Breast epithelium (tissue), 4 donors: Measurements from ENCODE around the gene ECSCR. TPM values are rescaled to one million over a fixed set of nuclear protein-coding genes. Genes with fewer than 3 reads are reported as not detected.

Source experiments
- DNase-seq, 2 donors: peaks; one replicate each; pipeline ENCODE4 v3.0.0-alpha.2; 2019; ENCODE audit warnings: low spot score in 2 of 2
- H3K27ac ChIP-seq, 2 donors: fragments of 200-600 bp; sonication (generic) in 1 of 2; one replicate each; pipeline ENCODE4 v1.5.1; 2016 to 2019; ENCODE audit warnings: mild to moderate bottlenecking in 1 of 2
- H3K27me3 ChIP-seq, 2 donors: fragments of 200-600 bp; sonication (generic) in 1 of 2; one replicate each; pipeline versions ENCODE4 v1.5.1 to v1.6.0; 2017 to 2019; ENCODE audit warnings: control low read depth in 1 of 2, mild to moderate bottlenecking in 1 of 2
- H3K36me3 ChIP-seq: fragments of 200-600 bp; one replicate; pipeline ENCODE4 v1.5.1; 2019
- H3K4me1 ChIP-seq, 2 donors: fragments of 200-600 bp; sonication (generic); one replicate each; pipeline ENCODE4 v1.5.1; 2016 to 2019; ENCODE audit warnings: control low read depth in 1 of 2
- H3K4me3 ChIP-seq, 3 donors: fragments of 200-600 bp; sonication (generic); 1 replicate in 2 of 3; 2 replicates in 1 of 3; pipeline ENCODE4 v1.5.1; 2016 to 2019; ENCODE audit warnings: mild to moderate bottlenecking in 3 of 3, moderate library complexity in 2 of 3
- H3K9me3 ChIP-seq, 2 donors: fragments of 200-600 bp; sonication (generic) in 1 of 2; one replicate each; pipeline ENCODE4 v1.5.1; 2016 to 2019; ENCODE audit warnings: control low read depth in 1 of 2
- POLR2A ChIP-seq: fragments of 450-650 bp; IDR thresholded peaks from one replicate; pipeline ENCODE4 v1.6.1; 2016; ENCODE audit warnings: antibody characterized with exemption, mild to moderate bottlenecking, moderate library complexity
- POLR2AphosphoS5 ChIP-seq, 3 donors: sonication (generic); formaldehyde crosslinking; IDR thresholded peaks; one replicate each; pipeline ENCODE4 v1.6.1; 2017; ENCODE audit warnings: antibody characterized with exemption in 3 of 3
- intact Hi-C: fragments of 100-400 bp; cut with DNase I; formaldehyde crosslinking; loops from one replicate; pipeline ENCODE4 v1.15.1; 2023; ENCODE audit warnings: low total_unique reads
- total RNA-seq, 3 donors: library from RNA; depleted of rRNA; stranded (reverse); fragments of >200 nt; gene quantifications; one replicate each; pipeline ENCODE4 v1.1.0, GENCODE V29; 2016
- TF ChIP-seq, protein P1 (sequence below), 3 donors: fragments of 450-650 bp; IDR thresholded peaks; one replicate each; pipeline ENCODE4 v1.5.1; 2016 to 2017; ENCODE audit warnings: antibody characterized with exemption in 3 of 3, mild to moderate bottlenecking in 3 of 3, moderate library complexity in 3 of 3

The ECSCR gene
- total RNA-seq, 3 donors from 2014 or later: 6.6 to 39.3 (median 17.4) TPM

DNA sequence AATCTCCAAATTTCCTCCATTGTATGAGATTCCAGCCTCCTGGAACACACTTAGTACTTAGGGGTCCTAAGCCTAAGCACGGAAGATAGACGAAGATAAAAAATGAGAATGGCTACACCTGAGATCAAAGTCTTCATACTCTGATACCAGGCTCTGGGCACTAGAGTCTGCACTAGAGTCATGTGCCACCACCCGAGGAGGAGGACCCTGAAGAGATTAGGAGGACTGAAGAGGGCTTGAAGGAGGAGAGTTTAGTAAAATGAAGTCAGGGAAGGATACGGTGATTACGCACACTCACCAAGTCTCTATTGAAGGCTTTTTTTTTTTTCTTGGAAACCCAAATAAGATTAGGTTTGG lies 58.1 kb downstream of the ECSCR start:
- no peaks in the 10 kb centered on the region for H3K36me3 ChIP-seq
- peak overlapping the region; percentile 94 for H3K27ac ChIP-seq
- TF ChIP-seq, protein P1, sequence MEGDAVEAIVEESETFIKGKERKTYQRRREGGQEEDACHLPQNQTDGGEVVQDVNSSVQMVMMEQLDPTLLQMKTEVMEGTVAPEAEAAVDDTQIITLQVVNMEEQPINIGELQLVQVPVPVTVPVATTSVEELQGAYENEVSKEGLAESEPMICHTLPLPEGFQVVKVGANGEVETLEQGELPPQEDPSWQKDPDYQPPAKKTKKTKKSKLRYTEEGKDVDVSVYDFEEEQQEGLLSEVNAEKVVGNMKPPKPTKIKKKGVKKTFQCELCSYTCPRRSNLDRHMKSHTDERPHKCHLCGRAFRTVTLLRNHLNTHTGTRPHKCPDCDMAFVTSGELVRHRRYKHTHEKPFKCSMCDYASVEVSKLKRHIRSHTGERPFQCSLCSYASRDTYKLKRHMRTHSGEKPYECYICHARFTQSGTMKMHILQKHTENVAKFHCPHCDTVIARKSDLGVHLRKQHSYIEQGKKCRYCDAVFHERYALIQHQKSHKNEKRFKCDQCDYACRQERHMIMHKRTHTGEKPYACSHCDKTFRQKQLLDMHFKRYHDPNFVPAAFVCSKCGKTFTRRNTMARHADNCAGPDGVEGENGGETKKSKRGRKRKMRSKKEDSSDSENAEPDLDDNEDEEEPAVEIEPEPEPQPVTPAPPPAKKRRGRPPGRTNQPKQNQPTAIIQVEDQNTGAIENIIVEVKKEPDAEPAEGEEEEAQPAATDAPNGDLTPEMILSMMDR (IDR thresholded peaks at IDR 0.05): no peak
- TF ChIP-seq POLR2AphosphoS5 (IDR thresholded peaks at IDR 0.05): no peak
- TF ChIP-seq POLR2A: no peak
- no peaks in the 10 kb centered on the region for H3K27me3 ChIP-seq
- H3K4me1 ChIP-seq: no peaks in the 10 kb centered on the region
- H3K4me3 ChIP-seq: peak overlapping the region; percentile 44 to 69 (median 57)
- H3K9me3 ChIP-seq: no peaks in the 10 kb centered on the region
- intact Hi-C loops: no loop called here
- no peak for DNase-seq

DNA sequence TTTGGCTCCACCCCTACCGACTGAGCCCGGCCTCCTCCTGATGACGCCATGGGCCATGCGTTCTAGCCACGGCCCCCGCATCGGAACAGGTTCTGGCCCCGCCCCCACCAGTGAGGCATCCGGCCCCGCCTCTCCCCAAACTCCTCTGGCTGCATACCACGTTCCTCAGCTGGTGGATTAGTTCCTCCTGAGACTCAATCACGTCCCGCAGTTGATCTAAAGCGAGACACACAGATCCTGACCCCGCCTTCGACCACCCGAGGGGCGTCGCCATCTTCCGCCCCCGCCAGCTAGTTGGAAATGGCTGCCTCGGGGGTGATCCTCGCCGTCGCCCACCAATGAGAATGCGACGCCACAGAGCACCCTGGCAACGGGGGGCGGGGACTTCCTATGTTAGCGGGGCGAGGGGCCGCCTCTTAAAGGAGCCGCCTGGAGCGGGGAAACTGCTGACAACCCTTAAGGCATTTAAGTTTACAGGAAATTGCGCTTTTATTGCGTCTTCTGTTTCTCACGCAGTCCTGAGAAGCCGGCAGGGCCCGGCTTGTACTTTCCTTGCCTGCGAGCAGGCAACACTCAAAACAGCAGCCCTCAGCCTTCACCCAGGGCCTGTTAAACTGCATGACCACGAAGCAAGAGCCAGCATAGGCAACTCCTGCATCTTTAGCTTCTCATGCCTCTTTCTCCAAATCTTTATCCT lies 58.6 kb downstream of the ECSCR start, which contains the start of gene SPATA24:
SPATA24 (minus strand) TSS at position 303 of the 697 bp plus-strand sequence; CDS start at position 274, 29 bp downstream.
- no peaks in the 10 kb centered on the region for H3K36me3 ChIP-seq
- no peaks in the 10 kb centered on the region for H3K4me1 ChIP-seq
- intact Hi-C loops: no loop called here
- no peaks in the 10 kb centered on the region for H3K27me3 ChIP-seq
- H3K4me3 ChIP-seq: peak within 1 kb of the TSS; percentile 44 to 69 (median 57)
- peak; percentile 97 to 98 for DNase-seq
- H3K9me3 ChIP-seq: no peaks in the 10 kb centered on the region
- TF ChIP-seq POLR2A (no peak), POLR2AphosphoS5 (IDR thresholded peaks at IDR 0.05) (peak; percentile 75 to 95 (median 82))
- TF ChIP-seq, protein P1 (IDR thresholded peaks at IDR 0.05): no peak
- H3K27ac ChIP-seq: peak within 1 kb of the TSS; percentile 94

DNA sequence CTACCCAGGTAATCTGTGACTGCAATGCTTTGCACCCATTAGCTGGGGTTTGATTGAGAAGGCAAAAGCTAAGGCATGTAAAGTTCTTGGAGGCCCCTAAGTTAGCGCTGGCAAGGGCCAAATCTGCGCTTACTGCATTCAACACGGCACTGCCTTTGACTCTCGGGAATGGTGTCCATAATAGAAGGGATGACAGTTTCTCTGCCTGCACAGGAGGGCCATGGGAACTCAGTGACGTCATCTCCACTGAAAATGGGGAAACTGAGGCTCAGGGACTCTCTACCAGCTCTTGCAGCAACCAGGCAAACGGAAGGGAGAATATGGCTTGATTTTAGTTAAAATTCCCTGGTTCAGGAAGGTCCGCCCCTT lies 59.1 kb downstream of the ECSCR start:
- H3K27ac ChIP-seq: peak overlapping the region; percentile 94
- peak overlapping the region; percentile 44 to 69 (median 57) for H3K4me3 ChIP-seq
- intact Hi-C loops: no loop called here
- no peak for DNase-seq
- H3K27me3 ChIP-seq: no peaks in the 10 kb centered on the region
- TF ChIP-seq, protein P1 (IDR thresholded peaks at IDR 0.05): no peak
- TF ChIP-seq POLR2AphosphoS5 (IDR thresholded peaks at IDR 0.05) (no peak), POLR2A (no peak)
- no peaks in the 10 kb centered on the region for H3K9me3 ChIP-seq
- H3K36me3 ChIP-seq: no peaks in the 10 kb centered on the region
- H3K4me1 ChIP-seq: no peaks in the 10 kb centered on the region

DNA sequence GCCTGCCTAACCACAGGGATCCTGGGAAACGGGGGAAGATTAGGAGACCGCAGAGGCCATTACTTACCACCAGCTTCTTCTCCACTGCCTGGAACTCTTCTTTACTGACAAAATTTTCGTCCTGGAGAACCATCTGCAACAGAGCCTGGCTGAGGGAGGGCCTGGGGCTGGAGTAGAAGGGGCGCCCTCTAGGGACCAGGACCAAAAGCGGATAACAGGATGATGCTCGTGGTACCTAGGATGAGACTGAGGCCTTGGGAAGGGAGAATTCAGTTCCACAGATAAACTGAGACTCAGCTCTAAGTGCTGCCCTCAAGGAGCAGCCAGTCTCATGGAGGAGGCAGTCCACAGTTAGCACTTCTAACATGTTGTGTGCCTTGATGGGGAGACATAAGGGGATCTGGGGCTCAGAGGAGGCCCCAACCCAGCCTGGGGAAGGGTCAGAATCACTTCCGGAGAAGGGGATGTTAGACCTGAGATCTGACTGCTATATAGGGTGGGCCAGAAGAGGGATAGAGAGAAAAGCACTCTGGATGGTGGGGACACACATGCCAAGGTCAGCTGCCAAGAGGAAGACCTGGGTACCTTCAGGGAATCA lies 59.9 kb downstream of the ECSCR start:
- Histone ChIP-seq H3K4me3 (no peak overlapping the region), H3K27me3 (no peaks in the 10 kb centered on the region), H3K27ac (peak overlapping the region; percentile 94), H3K4me1 (no peaks in the 10 kb centered on the region), H3K36me3 (no peaks in the 10 kb centered on the region), H3K9me3 (no peaks in the 10 kb centered on the region)
- no peak for DNase-seq
- TF ChIP-seq POLR2AphosphoS5 (IDR thresholded peaks at IDR 0.05) (no peak), POLR2A (no peak)
- TF ChIP-seq, protein P1 (IDR thresholded peaks at IDR 0.05): no peak
- intact Hi-C loops: no loop called here

DNA sequence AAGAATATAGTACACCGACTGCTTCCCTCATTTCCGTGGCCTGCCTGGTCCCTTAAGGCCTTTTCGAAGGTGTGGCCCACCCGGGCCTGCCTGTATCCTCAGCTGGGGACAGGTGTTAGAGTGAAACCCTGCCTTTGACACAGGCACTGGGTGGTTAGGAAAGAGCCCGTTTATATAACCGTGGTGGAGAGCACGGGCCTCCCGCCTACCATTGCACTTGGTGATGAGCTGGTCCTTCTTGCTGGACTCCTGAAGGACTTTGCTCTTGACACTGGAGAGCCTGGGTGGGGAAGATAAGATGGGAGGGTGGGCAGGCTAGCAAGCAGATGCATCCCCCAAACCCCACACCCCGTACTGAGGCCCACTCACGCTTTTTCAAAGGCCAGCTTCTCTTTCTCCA lies 61.0 kb downstream of the ECSCR start:
- Histone ChIP-seq H3K27ac (no peak overlapping the region), H3K9me3 (no peaks in the 10 kb centered on the region), H3K4me1 (no peaks in the 10 kb centered on the region), H3K36me3 (no peaks in the 10 kb centered on the region), H3K27me3 (no peaks in the 10 kb centered on the region), H3K4me3 (no peak overlapping the region)
- intact Hi-C loops: no loop called here
- no peak for DNase-seq
- TF ChIP-seq, protein P1 (IDR thresholded peaks at IDR 0.05): no peak
- TF ChIP-seq POLR2AphosphoS5 (IDR thresholded peaks at IDR 0.05): no peak
